Heart left ventricle (tissue), 16 donors: ENCODE results near the gene ADIPOR1. TPM values are rescaled to one million over a fixed set of nuclear protein-coding genes. Genes with fewer than 3 reads are reported as not detected.
A peak's percentile ranks its signal among the peaks of the same experiment; 100 is the strongest.
"Not testable (repeated sequence)": the region's sequence is repeated elsewhere in the genome, so short reads cannot be mapped to it uniquely, and the experiment has no call there.

Source experiments
- ATAC-seq, 4 donors: fragments of 200-7000 bp; cut with Tn5 transposase; one replicate each; pipeline ENCODE4 v1.9.1; 2020 to 2022; ENCODE audit warnings: moderate library complexity in 4 of 4, mild to moderate bottlenecking in 3 of 4, moderate number of reproducible peaks in 1 of 4
- DNase-seq, 5 donors: peaks; one replicate each; pipeline ENCODE4 v3.0.0-alpha.2; 2020
- H3K27ac ChIP-seq, 12 donors: fragments of 200-600 bp; sonication (generic) in 4 of 12; one replicate each; pipeline versions ENCODE4 v1.5.0 to v1.8.0; 2016 to 2022; ENCODE audit warnings: mild to moderate bottlenecking in 2 of 12
- H3K27me3 ChIP-seq, 9 donors: fragments of 200-600 bp; sonication (generic) in 2 of 9; one replicate each; pipeline versions ENCODE4 v1.5.1 to v1.8.0; 2016 to 2022; ENCODE audit warnings: mild to moderate bottlenecking in 3 of 9
- H3K36me3 ChIP-seq, 9 donors: fragments of 200-600 bp; sonication (generic) in 2 of 9; one replicate each; pipeline versions ENCODE4 v1.5.0 to v1.8.0; 2018 to 2022; ENCODE audit warnings: mild to moderate bottlenecking in 2 of 9
- H3K4me1 ChIP-seq, 12 donors: fragments of 200-600 bp; sonication (generic) in 4 of 12; one replicate each; pipeline versions ENCODE4 v1.5.0 to v1.8.0; 2016 to 2022; ENCODE audit warnings: mild to moderate bottlenecking in 3 of 12
- H3K4me3 ChIP-seq, 12 donors: fragments of 200-600 bp; sonication (generic) in 4 of 12; one replicate each; pipeline versions ENCODE4 v1.5.0 to v1.8.0; 2017 to 2022; ENCODE audit warnings: mild to moderate bottlenecking in 9 of 12, moderate library complexity in 4 of 12
- H3K9me3 ChIP-seq, 12 donors: fragments of 200-600 bp; sonication (generic) in 4 of 12; one replicate each; pipeline versions ENCODE4 v1.5.0 to v1.8.0; 2016 to 2022; ENCODE audit warnings: mild to moderate bottlenecking in 1 of 12
- POLR2A ChIP-seq, 2 donors: fragments of 450-650 bp; IDR thresholded peaks; one replicate each; pipeline ENCODE4 v1.6.1; 2017; ENCODE audit warnings: antibody characterized with exemption in 2 of 2, mild to moderate bottlenecking in 2 of 2, moderate library complexity in 2 of 2
- WGBS, 4 donors: extraction: QIAGEN DNeasy Blood & Tissue Kit in 2 of 4; methylation state at CpG; one replicate each; pipeline versions ENCODE4 v1.1.5 to v1.1.7; 2013 to 2018; 5-methylcytosine and 5-hydroxymethylcytosine counted together
- intact Hi-C, 10 donors: fragments of 100-400 bp; cut with DNase I; formaldehyde crosslinking; loops; one replicate each; pipeline versions ENCODE4 v1.11.1 to v1.14.2; 2022
- long read RNA-seq, 3 donors: library from polyadenylated mRNA; unstranded; transcript quantifications; one replicate each; pipeline ENCODE4 v2.0.0, GENCODE V29; 2020 to 2021
- polyA plus RNA-seq, 2 donors: library from polyadenylated mRNA; stranded (reverse); fragments of 200-250 nt; gene quantifications; one replicate each; pipeline ENCODE4 v1.2.3, GENCODE V29; 2013
- total RNA-seq, 9 donors: library from RNA; depleted of rRNA in 2 of 9; stranded (reverse); fragments of >200 nt in 2 of 9; fragmentation: NEBNext Ultra II Directional in 3 of 9; extraction: Animal tissue kit (Norgen Biotek cat#: 25700) in 3 of 9; gene quantifications; one replicate each; pipeline versions ENCODE4 v1.1.0 to v1.2.4, GENCODE V29; 2016 to 2023
- TF ChIP-seq, protein P1 (sequence below), 12 donors: fragments of 200-600 bp; sonication (generic) in 4 of 12; IDR thresholded peaks; one replicate each; pipeline versions ENCODE4 v1.5.0 to v1.8.0; 2018 to 2022; ENCODE audit warnings: antibody characterized with exemption in 12 of 12, mild to moderate bottlenecking in 5 of 12
- donor health status: ischemic (EF 13 %, LVEDD 7.1; RV severe dilation, severe dysfunction).
- donor health status: healthy with polysubstance abuse.
- donor health status: DM: no; HTN: yes; CAD: no.
- donor health status: DM: no; HTN: no; CAD: no.
- donor health status: ischemic (EF 25% LVEDD 6.9; RV normal size, moderate dysfunction).
- donor health status: ischemic (EF 25% LVEDD 5.7; RV mildly dilated, moderate dysfunction).
- donor health status: healthy.
- donor health status: DM: yes; HTN: yes; CAD: no.
- donor health status: ischemic (EF 35%, LVEDD 5.7; RV mildly dilated, moderate dysfunction).
- donor health status: nonischemic (EF 11% LVEDD 7.7; RV severe dilation, severe dysfunction).
- donor health status: DM: yes; HTN: yes; CAD: no.
- donor health status: PGD.
- donor health status: ischemic (EF 29% LVEDD 5.4; RV normal size, mild dysfunction).
- donor health status: nonischemic (EF 23%, LVEDD 6.1; RV moderate dilation, normal function).

Gene ADIPOR1, protein sequence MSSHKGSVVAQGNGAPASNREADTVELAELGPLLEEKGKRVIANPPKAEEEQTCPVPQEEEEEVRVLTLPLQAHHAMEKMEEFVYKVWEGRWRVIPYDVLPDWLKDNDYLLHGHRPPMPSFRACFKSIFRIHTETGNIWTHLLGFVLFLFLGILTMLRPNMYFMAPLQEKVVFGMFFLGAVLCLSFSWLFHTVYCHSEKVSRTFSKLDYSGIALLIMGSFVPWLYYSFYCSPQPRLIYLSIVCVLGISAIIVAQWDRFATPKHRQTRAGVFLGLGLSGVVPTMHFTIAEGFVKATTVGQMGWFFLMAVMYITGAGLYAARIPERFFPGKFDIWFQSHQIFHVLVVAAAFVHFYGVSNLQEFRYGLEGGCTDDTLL
- total RNA-seq (100 to 1,000 TPM in 5 of 9 donors, 10 to 100 TPM in 4; 91.4 to 155 (median 102) TPM), polyA plus RNA-seq (100 to 1,000 TPM in 1 of 2 donors, 10 to 100 TPM in 1; 57.4 to 154 TPM)
- long read RNA-seq, donor 1, transcript ADIPOR1-205 (3 exons, 2,109 nt) = minor isoform, 5 of 265 reads
- long read RNA-seq, donor 1, transcript ADIPOR1-201 (8 exons, 2,177 nt) = major isoform, 196 of 265 reads
- long read RNA-seq, donor 1, partial matches to known transcripts = 20 of 265 reads
- long read RNA-seq, donor 1, other reads (novel, unspliced or antisense) = 44 of 265 reads
- long read RNA-seq, donor 2, transcript ADIPOR1-201 (8 exons, 2,177 nt) = major isoform, 1,149 of 1,503 reads
- long read RNA-seq, donor 2, transcript ADIPOR1-205 (3 exons, 2,109 nt) = minor isoform, 8 of 1,503 reads
- long read RNA-seq, donor 2, partial matches to known transcripts = 55 of 1,503 reads
- long read RNA-seq, donor 2, other reads (novel, unspliced or antisense) = 291 of 1,503 reads
- long read RNA-seq, donor 3, transcript ADIPOR1-205 (3 exons, 2,109 nt) = minor isoform, 9 of 245 reads
- long read RNA-seq, donor 3, transcript ADIPOR1-201 (8 exons, 2,177 nt) = major isoform, 185 of 245 reads
- long read RNA-seq, donor 3, partial matches to known transcripts = 9 of 245 reads
- long read RNA-seq, donor 3, other reads (novel, unspliced or antisense) = 42 of 245 reads

DNA sequence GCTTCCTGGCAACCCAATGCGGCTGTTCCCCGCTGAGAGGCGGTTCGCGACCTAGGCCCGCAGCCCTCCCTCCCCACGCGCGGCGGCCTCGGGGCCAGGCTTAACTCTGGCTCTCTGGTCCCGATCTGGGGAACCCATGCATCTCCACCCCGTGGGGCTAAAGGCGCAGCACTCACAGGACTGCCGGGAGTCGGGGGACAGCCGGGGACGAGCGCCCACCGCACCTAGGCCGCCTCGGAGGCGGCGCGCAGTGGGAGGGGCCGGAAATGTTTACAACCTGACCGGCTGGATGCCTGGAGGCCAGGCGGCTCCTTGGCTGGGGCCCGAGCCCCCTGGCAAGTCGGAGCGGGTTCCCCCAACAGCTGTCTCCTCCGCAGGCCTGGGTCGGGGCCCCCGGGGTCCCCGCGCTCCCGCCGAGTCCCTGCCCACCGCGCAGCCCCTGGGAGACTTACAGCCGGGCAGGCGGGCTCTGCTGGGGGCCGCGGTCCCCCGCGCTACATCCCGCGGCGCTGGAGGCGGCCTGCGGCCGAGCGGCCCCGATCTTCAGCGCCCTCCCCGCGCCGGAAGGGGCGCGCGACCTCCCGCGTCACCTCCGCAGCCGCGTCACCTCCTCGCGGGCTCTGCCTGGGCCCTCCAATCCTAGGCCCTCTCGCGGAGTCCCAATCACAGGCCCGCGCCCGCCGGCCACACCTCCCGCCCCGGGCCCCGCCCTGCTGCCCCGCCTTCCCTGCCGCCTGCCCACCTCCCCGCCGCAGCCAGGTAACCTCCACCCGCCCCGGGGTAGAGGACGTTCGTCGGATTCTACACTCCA lies at the start of gene ADIPOR1:
Gene ADIPOR1 (minus strand): TSS at position 580 of the 811 bp plus-strand sequence. CDS start 7,242 bp downstream, outside the sequence.
- intact Hi-C loops = loop anchor here in 2 of 10 donors (1.0 to 5.0 kb wide), 2 partner anchors 31 to 146 kb away; partner anchors contain the start of genes KLHL12 (in 1 of the 2) and PCAT6 (in 1 of the 2)
- ATAC-seq = peak; percentile 97 to 99 (median 98)
- WGBS, 4 donors = 1% methylated on average over 28 to 86 of the region's 86 CpGs
- peak within 1 kb of the TSS; percentile 92 to 100 (median 98) for H3K4me3 ChIP-seq
- DNase-seq = peak; percentile 92 to 96 (median 94)
- TF ChIP-seq, protein P1, sequence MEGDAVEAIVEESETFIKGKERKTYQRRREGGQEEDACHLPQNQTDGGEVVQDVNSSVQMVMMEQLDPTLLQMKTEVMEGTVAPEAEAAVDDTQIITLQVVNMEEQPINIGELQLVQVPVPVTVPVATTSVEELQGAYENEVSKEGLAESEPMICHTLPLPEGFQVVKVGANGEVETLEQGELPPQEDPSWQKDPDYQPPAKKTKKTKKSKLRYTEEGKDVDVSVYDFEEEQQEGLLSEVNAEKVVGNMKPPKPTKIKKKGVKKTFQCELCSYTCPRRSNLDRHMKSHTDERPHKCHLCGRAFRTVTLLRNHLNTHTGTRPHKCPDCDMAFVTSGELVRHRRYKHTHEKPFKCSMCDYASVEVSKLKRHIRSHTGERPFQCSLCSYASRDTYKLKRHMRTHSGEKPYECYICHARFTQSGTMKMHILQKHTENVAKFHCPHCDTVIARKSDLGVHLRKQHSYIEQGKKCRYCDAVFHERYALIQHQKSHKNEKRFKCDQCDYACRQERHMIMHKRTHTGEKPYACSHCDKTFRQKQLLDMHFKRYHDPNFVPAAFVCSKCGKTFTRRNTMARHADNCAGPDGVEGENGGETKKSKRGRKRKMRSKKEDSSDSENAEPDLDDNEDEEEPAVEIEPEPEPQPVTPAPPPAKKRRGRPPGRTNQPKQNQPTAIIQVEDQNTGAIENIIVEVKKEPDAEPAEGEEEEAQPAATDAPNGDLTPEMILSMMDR (IDR thresholded peaks at IDR 0.05) = peak in 6 of 12 donors; percentile 10 to 44 (median 35)
- peak; percentile 92 to 95 for TF ChIP-seq POLR2A (IDR thresholded peaks at IDR 0.05)
- peaks cover 2 to 64% (median 45%) of the 10 kb centered on the region in 12 donors for H3K4me1 ChIP-seq
- H3K27me3 ChIP-seq = no peaks in the 10 kb centered on the region
- H3K36me3 ChIP-seq = peaks cover 0 to 25% (median 19%) of the 10 kb centered on the region in 9 donors
- H3K27ac ChIP-seq = peak within 1 kb of the TSS; percentile 65 to 99 (median 96)
- H3K9me3 ChIP-seq = no peaks in the 10 kb centered on the region

DNA sequence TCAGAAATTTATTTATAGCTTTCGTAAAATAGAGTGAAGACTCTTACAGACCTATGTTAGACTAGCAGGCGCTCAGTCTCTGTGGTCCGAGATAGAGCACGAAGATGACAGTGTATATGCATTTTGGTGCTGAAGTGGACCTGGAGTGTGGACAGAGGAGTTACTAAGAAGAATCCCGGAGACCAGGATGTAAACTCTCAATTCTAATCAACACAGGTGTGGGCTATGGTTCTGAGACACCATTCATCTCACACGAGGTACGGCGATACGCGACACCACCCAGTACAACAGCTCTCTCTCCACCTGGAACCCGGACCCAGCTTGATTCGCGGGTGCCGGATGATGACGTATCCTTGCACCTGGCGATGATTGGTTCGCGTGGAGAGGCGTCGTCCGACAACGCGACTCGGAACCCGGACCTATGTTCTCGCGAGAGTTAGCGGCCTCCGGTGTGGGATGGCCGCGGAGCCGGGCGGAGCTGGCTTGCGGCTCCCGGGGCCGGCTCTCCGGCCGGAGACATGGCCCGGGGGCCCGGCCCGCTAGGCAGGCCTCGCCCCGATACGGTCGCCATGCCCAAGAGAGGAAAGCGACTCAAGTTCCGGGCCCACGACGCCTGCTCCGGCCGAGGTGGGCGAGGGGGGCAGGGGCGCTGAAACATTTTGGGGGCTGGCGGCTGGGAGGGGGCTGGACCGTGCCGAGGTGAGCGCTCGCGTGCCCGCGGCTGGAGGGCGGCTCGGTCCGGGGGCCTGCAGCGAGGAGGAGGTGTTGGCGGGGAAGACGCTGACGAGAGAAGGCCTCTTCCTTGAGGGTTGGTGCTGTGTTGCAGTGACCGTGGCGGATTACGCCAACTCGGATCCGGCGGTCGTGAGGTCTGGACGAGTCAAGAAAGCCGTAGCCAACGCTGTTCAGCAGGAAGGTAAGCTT lies 49.1 kb upstream of the ADIPOR1 start, which contains the start of gene TMEM183A:
Gene TMEM183A (plus strand): TSS at position 427 of the 924 bp plus-strand sequence. CDS start 92 bp downstream, at position 519.
- peaks cover 0 to 37% (median 33%) of the 10 kb centered on the region in 9 donors for H3K36me3 ChIP-seq
- DNase-seq (peak; percentile 97 to 98 (median 97)), ATAC-seq (peak; percentile 98 to 99 (median 98))
- H3K4me1 ChIP-seq = peaks cover 0 to 32% (median 15%) of the 10 kb centered on the region in 12 donors
- no peaks in the 10 kb centered on the region for H3K27me3 ChIP-seq
- peak within 1 kb of the TSS; percentile 52 to 94 (median 91) for H3K27ac ChIP-seq
- H3K4me3 ChIP-seq = peak within 1 kb of the TSS; percentile 63 to 97 (median 84)
- H3K9me3 ChIP-seq = peaks cover 0 to 4% (median 0%) of the 10 kb centered on the region in 12 donors
- TF ChIP-seq POLR2A (IDR thresholded peaks at IDR 0.05) = peak; percentile 80 to 96
- TF ChIP-seq, protein P1 (IDR thresholded peaks at IDR 0.05) = no peak
- intact Hi-C loops = loop anchor here in 3 of 10 donors (2.0 to 5.0 kb wide), 3 partner anchors 20 to 80 kb away; partner anchors contain the start of genes CYB5R1 (in 1 of the 3), KLHL12 (in 1 of the 3) and PPFIA4 (in 1 of the 3)
- WGBS, 4 donors = 0 to 1% (median 0%) methylated on average over 61 to 78 of the region's 78 CpGs

DNA sequence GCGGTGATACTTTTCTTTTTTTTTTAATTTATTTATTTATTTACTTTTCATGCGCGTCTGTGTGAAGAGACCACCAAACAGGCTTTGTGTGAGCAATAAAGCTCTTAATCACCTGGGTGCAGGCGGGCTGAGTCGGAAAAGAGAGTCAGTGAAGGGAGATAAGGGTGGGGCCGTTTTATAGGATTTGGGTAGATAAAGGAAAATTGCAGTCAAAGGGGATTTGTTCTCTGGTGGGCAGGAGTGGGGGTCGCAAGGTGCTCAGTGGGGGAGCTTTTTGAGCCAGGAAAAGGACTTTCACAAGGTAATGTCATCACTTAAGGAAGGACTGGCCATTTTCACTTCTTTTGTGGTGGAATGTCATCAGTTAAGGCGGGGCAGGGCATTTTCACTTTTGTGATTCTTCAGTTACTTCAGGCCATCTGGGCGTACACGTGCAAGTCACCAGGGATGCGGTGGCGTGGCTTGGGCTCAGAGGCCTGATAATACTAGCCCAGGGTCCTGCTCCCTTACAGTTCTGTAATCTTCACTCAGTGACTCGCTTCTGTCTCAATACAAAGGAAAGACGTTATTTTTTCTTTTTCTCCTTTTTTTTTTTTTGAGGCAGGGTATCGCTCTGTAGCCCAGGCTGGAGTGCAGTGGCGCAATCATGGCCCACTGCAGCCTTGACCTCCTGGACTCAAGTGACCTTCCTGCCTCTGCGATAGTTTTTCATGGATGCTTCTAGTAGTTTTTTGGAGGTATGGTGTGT lies 47.5 kb upstream of the ADIPOR1 start:
- 75 to 84% (median 80%) methylated on average over 17 of the region's 17 CpGs for WGBS, 4 donors
- not testable (repeated sequence) for DNase-seq
- peak overlapping the region in 1 of 12 donors; percentile 96 for H3K4me3 ChIP-seq

More for the DNA sequence above, 47.5 kb upstream of the ADIPOR1 start:
- not testable (repeated sequence) for H3K27me3 ChIP-seq, ATAC-seq, H3K27ac ChIP-seq, H3K9me3 ChIP-seq
- intact Hi-C loops = loop anchor here in 4 of 10 donors (2.0 to 5.0 kb wide), 4 partner anchors 21 to 79 kb away; partner anchors contain the start of genes KLHL12 (in 2 of the 4), CYB5R1 (in 1 of the 4) and PPFIA4 (in 1 of the 4)
- Histone ChIP-seq H3K4me1 (peaks cover 0 to 32% (median 15%) of the 10 kb centered on the region in 12 donors), H3K36me3 (peaks cover 0 to 21% (median 20%) of the 10 kb centered on the region in 9 donors)
